HG03469 (cell line): ENCODE data around the gene NR2F1.
A peak's percentile ranks its signal among the peaks of the same experiment; 100 is the strongest.

Experiments
- ATAC-seq: cut with Tn5 transposase; IDR thresholded peaks from one replicate; pipeline ENCODE4 v1.9.1; 2021; ENCODE audit warnings: mild to moderate bottlenecking, moderate library complexity, moderate number of reproducible peaks; ENCODE audit not compliant: unreplicated experiment

NR2F1 gene

GRCh38 chr5:93635991-93636390 is 53.0 kb downstream of the NR2F1 start:
- ATAC-seq, result peak; percentile 88

DNA sequence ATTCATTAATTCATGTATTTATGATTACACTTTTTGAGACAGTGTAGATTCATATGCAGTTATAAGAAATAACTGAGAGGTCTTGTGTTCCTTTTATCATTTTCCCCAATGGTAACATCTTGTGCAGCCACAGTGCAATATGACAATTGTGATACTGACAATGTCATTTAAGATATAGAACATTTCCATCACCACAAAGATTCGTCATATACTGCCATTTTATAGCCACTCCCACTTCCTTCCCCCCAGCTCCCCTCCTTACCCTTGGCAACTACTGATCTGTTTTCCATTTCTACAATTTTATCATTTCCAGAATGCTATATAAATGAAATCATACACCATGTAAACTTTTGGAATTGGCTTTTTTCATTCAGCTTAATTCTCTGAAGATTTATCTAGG is 53.8 kb downstream of the NR2F1 start:
- ATAC-seq, result no peak

DNA sequence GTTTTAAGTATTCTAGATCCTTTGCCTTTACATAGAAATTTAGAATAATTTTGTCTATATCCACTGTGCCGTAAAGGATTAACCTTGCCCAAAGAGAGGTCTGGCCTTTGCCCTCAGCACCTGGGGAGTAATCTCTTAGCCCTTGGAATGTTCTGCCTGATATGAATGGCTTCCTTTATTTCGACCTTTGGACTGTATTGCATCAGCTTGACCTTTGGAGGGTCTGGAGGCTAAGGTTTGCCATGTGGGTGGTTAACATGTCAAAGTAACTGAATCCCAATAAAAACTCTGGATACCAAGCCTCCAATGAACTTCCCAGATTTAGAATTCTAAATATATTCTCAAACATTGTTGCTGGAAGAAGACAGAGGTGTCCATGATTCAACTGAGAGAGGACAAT is 54.7 kb downstream of the NR2F1 start:
- ATAC-seq, result no peak

DNA sequence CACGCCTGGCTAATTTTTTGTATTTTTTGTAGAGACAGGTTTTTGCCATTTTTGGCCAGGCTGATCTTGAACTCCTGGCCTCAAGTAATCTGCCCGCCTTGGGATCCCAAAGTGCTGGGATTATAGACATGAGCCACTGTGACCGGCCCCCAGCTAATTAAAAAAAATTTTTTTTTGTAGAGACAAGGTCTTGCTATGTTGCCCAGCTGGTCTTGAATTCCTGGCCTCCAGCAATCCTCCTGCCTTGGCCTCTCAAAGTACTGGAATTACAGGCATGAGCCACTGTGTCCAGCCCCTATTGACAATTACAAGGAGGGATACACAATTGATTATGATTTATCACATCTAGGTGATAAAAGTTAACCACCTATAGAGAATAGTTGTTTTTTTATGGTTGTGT is 59.5 kb downstream of the NR2F1 start:
- no peak for ATAC-seq
